Ascending aorta (tissue), 2 donors: ENCODE measurements around the gene GAB2. TPM values are rescaled to one million over a fixed set of nuclear protein-coding genes. Genes with fewer than 3 reads are reported as not detected.

Experiments
- DNase-seq, 2 donors: peaks; one replicate each; pipeline ENCODE4 v3.0.0-alpha.2; 2019; ENCODE audit warnings: low spot score in 2 of 2
- H3K27ac ChIP-seq, 2 donors: fragments of 200-600 bp; sonication (generic); one replicate each; pipeline ENCODE4 v1.5.1; 2016 to 2017; ENCODE audit warnings: mild to moderate bottlenecking in 1 of 2
- H3K27me3 ChIP-seq: fragments of 200-600 bp; sonication (generic); one replicate; pipeline ENCODE4 v1.5.1; 2017
- H3K36me3 ChIP-seq, 2 donors: fragments of 200-600 bp; sonication (generic); one replicate each; pipeline ENCODE4 v1.5.1; 2016
- H3K4me1 ChIP-seq, 2 donors: fragments of 200-600 bp; sonication (generic); one replicate each; pipeline ENCODE4 v1.5.1; 2016 to 2017; ENCODE audit warnings: mild to moderate bottlenecking in 1 of 2
- H3K4me3 ChIP-seq, 2 donors: fragments of 200-600 bp; sonication (generic); one replicate each; pipeline ENCODE4 v1.5.1; 2016 to 2017; ENCODE audit warnings: mild to moderate bottlenecking in 1 of 2
- H3K9me3 ChIP-seq, 2 donors: fragments of 200-600 bp; sonication (generic); one replicate each; pipeline ENCODE4 v1.5.1; 2016
- CTCF ChIP-seq, 3 experiments: fragments of 200-600 bp in 2 of 3; fragments of 450-650 bp in 1 of 3; sonication (generic) in 2 of 3; IDR thresholded peaks; one replicate each; pipeline ENCODE4 v1.5.1; 2016 to 2019; ENCODE audit warnings: antibody characterized with exemption in 3 of 3, mild to moderate bottlenecking in 1 of 3, moderate library complexity in 1 of 3
- intact Hi-C: fragments of 100-400 bp; cut with DNase I; formaldehyde crosslinking; loops from one replicate; pipeline ENCODE4 v1.15.1; 2023
- total RNA-seq: library from RNA; depleted of rRNA; stranded (reverse); fragments of >200 nt; gene quantifications from one replicate; pipeline ENCODE4 v1.1.0, GENCODE V29; 2016

The GAB2 gene
- total RNA-seq, 1 donor from 2014 or later: 21.6 TPM

- Histone ChIP-seq H3K36me3 (peaks cover 0 to 2% of the 10 kb centered on the region in 2 donors), H3K27me3 (no peaks in the 10 kb centered on the region), H3K4me3 (no peak overlapping the region), H3K4me1 (no peaks in the 10 kb centered on the region), H3K27ac (no peak overlapping the region), H3K9me3 (no peaks in the 10 kb centered on the region)
- intact Hi-C loops: loop anchor here (5.0 kb wide), 1 partner anchor 42 kb away; no protein-coding TSS in a partner anchor
- no peak for DNase-seq
- no peak for TF ChIP-seq CTCF (IDR thresholded peaks at IDR 0.05)
Measured at GRCh38 chr11:78379039-78379670, 38.5 kb downstream of the GAB2 start.

GRCh38 chr11:78377625-78378418 lies 39.8 kb downstream of the GAB2 start:
- Histone ChIP-seq H3K4me3 (no peak overlapping the region), H3K27me3 (no peaks in the 10 kb centered on the region), H3K27ac (no peak overlapping the region), H3K36me3 (no peaks in the 10 kb centered on the region), H3K9me3 (no peaks in the 10 kb centered on the region), H3K4me1 (peaks cover 0 to 5% of the 10 kb centered on the region in 2 donors)
- TF ChIP-seq CTCF (IDR thresholded peaks at IDR 0.05): no peak
- intact Hi-C loops: loop anchor here (5.0 kb wide), 1 partner anchor 41 kb away; no protein-coding TSS in a partner anchor
- DNase-seq: no peak

- H3K27ac ChIP-seq: no peak overlapping the region
- no peaks in the 10 kb centered on the region for H3K9me3 ChIP-seq
- intact Hi-C loops: loop anchor here (5.0 kb wide), 1 partner anchor 40 kb away; no protein-coding TSS in a partner anchor
- no peaks in the 10 kb centered on the region for H3K27me3 ChIP-seq
- no peak for DNase-seq
- H3K36me3 ChIP-seq: no peaks in the 10 kb centered on the region
- H3K4me1 ChIP-seq: peaks cover 0 to 11% of the 10 kb centered on the region in 2 donors
- no peak for TF ChIP-seq CTCF (IDR thresholded peaks at IDR 0.05)
- H3K4me3 ChIP-seq: no peak overlapping the region
Measured at GRCh38 chr11:78376858-78377257, 40.8 kb downstream of the GAB2 start.

GRCh38 chr11:78374917-78375316 lies 42.7 kb downstream of the GAB2 start:
- DNase-seq: no peak
- Histone ChIP-seq H3K27ac (no peak overlapping the region), H3K36me3 (no peaks in the 10 kb centered on the region), H3K27me3 (no peaks in the 10 kb centered on the region), H3K4me3 (no peak overlapping the region), H3K4me1 (peaks cover 2 to 24% of the 10 kb centered on the region in 2 donors), H3K9me3 (no peaks in the 10 kb centered on the region)
- intact Hi-C loops: loop anchor here (5.0 kb wide), 1 partner anchor 38 kb away; no protein-coding TSS in a partner anchor
- no peak for TF ChIP-seq CTCF (IDR thresholded peaks at IDR 0.05)

GRCh38 chr11:78373689-78374088 lies 43.9 kb downstream of the GAB2 start:
- no peaks in the 10 kb centered on the region for H3K9me3 ChIP-seq
- H3K4me1 ChIP-seq: peaks cover 2 to 24% of the 10 kb centered on the region in 2 donors
- no peaks in the 10 kb centered on the region for H3K27me3 ChIP-seq
- TF ChIP-seq CTCF (IDR thresholded peaks at IDR 0.05): no peak
- DNase-seq: no peak
- intact Hi-C loops: no loop called here
- H3K27ac ChIP-seq: no peak overlapping the region
- H3K4me3 ChIP-seq: no peak overlapping the region
- H3K36me3 ChIP-seq: no peaks in the 10 kb centered on the region
